Endothelial cell of umbilical vein (primary cell): ENCODE data around the gene PPM1N. TPM values are rescaled to one million over a fixed set of nuclear protein-coding genes. Genes with fewer than 3 reads are reported as not detected.

ENCODE experiments used
- BruUV-seq: library from RNA; stranded (reverse); fragments of 400-500 nt; replicated peaks from 2 replicates; lab custom pipeline; 2021; lab: Mats Ljungman, UMichigan
- CTCF ChIA-PET: fragments of 300-600, 350-600 bp; sonication (Branson Sonifier 250); formaldehyde crosslinking; loops from one replicate; lab custom pipeline; 2021; ENCODE audit warnings: antibody characterized with exemption, inconsistent platforms; lab: Charles Lee
- POLR2A ChIA-PET: fragments of 300-600, 350-600 bp; sonication (Branson Sonifier 250); formaldehyde crosslinking; loops from one replicate; lab custom pipeline; 2021; ENCODE audit warnings: antibody characterized with exemption, inconsistent platforms; lab: Charles Lee
- DNase-seq: peaks from one replicate; pipeline ENCODE4 v3.0.0-alpha.2; 2011; ENCODE audit warnings: low read depth, low spot score
- FAIRE-seq: peaks from 2 replicates; lab custom pipeline; 2011; peaks lifted over from hg19 to GRCh38; lab: Jason Lieb, UNC
- H2AFZ ChIP-seq: 2 replicates; pipeline ENCODE4 v1.6.0; 2012; ENCODE audit warnings: low read depth, low read length, control low read depth, inconsistent platforms
- H3K27ac ChIP-seq: 2 replicates; pipeline ENCODE4 v1.5.1; 2011; ENCODE audit warnings: low read depth, mild to moderate bottlenecking, control low read depth, low read length, moderate library complexity; ENCODE audit not compliant: insufficient read depth
- H3K27me3 ChIP-seq, 2 experiments: 2 replicates each; pipeline versions ENCODE4 v1.6.0 to v1.6.1; 2011; ENCODE audit warnings: low read length in 2 of 2, mixed read lengths in 1 of 2; ENCODE audit not compliant: control insufficient read depth in 2 of 2, insufficient read depth in 2 of 2
- H3K36me3 ChIP-seq, 2 experiments: 2 replicates in 1 of 2; 3 replicates in 1 of 2; pipeline ENCODE4 v1.5.1; 2011; ENCODE audit warnings: low read length in 2 of 2, mild to moderate bottlenecking in 1 of 2, moderate library complexity in 1 of 2; ENCODE audit not compliant: control insufficient read depth in 2 of 2, insufficient read depth in 2 of 2; ENCODE audit errors: extremely low read depth in 1 of 2
- H3K4me1 ChIP-seq: 3 replicates; pipeline ENCODE4 v1.5.1; 2011; ENCODE audit warnings: mild to moderate bottlenecking, low read length; ENCODE audit not compliant: control insufficient read depth, insufficient read depth; ENCODE audit errors: extremely low read depth
- H3K4me2 ChIP-seq: 2 replicates; pipeline ENCODE4 v1.6.1; 2011; ENCODE audit warnings: low read length, control low read depth, mixed read lengths; ENCODE audit not compliant: insufficient read depth
- H3K4me3 ChIP-seq, 3 experiments: fragments of 200-600 bp in 1 of 3; sonication (generic), shearing (Covaris generic) in 1 of 3; replicated peaks in 1 of 3; 2 replicates each; pipeline ENCODE4 v1.5.1; 2011 to 2016; ENCODE audit warnings: control low read depth in 3 of 3, low read length in 3 of 3, mild to moderate bottlenecking in 2 of 3, inconsistent platforms in 1 of 3, low read depth in 1 of 3, moderate library complexity in 1 of 3; ENCODE audit not compliant: insufficient read depth in 1 of 3
- H3K79me2 ChIP-seq: 2 replicates; pipeline ENCODE4 v1.6.0; 2012; ENCODE audit warnings: low read length, inconsistent platforms; ENCODE audit not compliant: control insufficient read depth, insufficient read depth
- H3K9ac ChIP-seq: replicated peaks from 2 replicates; pipeline ENCODE3; 2011; ENCODE audit warnings: low read length, control low read depth; ENCODE audit not compliant: insufficient read depth; ENCODE audit errors: extremely low read depth
- H3K9me1 ChIP-seq: replicated peaks from 3 replicates; pipeline ENCODE4 v1.6.0; 2011; ENCODE audit warnings: mild to moderate bottlenecking, low read length; ENCODE audit not compliant: control insufficient read depth, insufficient read depth; ENCODE audit errors: extremely low read depth
- H3K9me3 ChIP-seq: replicated peaks from 2 replicates; pipeline ENCODE4 v1.5.1; 2012; ENCODE audit warnings: low read length, inconsistent platforms; ENCODE audit not compliant: control insufficient read depth, insufficient read depth
- H4K20me1 ChIP-seq: replicated peaks from 2 replicates; pipeline ENCODE3; 2011; ENCODE audit warnings: mild to moderate bottlenecking, low read length; ENCODE audit not compliant: control insufficient read depth, insufficient read depth; ENCODE audit errors: extremely low read depth
- CTCF ChIP-seq, 2 donors: IDR thresholded peaks; 1 replicate in 1 of 2; 2 replicates in 1 of 2; pipeline ENCODE4 v1.5.1; 2011; ENCODE audit warnings: low read length in 2 of 2, mild to moderate bottlenecking in 2 of 2, moderate library complexity in 2 of 2, control low read depth in 1 of 2, inconsistent platforms in 1 of 2, low read depth in 1 of 2; ENCODE audit not compliant: insufficient read depth in 1 of 2; ENCODE audit errors: extremely low read depth in 1 of 2
- EZH2 ChIP-seq: IDR thresholded peaks from 2 replicates; pipeline ENCODE4 v1.6.1; 2012; ENCODE audit warnings: borderline replicate concordance, low read depth, mild to moderate bottlenecking, moderate library complexity, low read length, inconsistent platforms; ENCODE audit not compliant: severe bottlenecking
- FOS ChIP-seq: IDR thresholded peaks from 2 replicates; pipeline ENCODE4 v1.6.1; 2011; ENCODE audit warnings: mild to moderate bottlenecking, low read length, moderate library complexity, borderline replicate concordance; ENCODE audit not compliant: insufficient read depth
- GATA2 ChIP-seq: IDR thresholded peaks from 2 replicates; pipeline ENCODE4 v1.7.0; 2011; ENCODE audit warnings: low read depth, mild to moderate bottlenecking, moderate library complexity, mixed read lengths, low read length; ENCODE audit not compliant: insufficient read length, insufficient read depth
- JUN ChIP-seq: IDR thresholded peaks from 2 replicates; pipeline ENCODE4 v1.6.1; 2011; ENCODE audit warnings: borderline replicate concordance, low read depth; ENCODE audit not compliant: insufficient read length, insufficient read depth
- MAX ChIP-seq: IDR thresholded peaks from 2 replicates; pipeline ENCODE4 v1.6.1; 2011; ENCODE audit not compliant: insufficient read depth, insufficient read length
- MYC ChIP-seq: IDR thresholded peaks from one replicate; pipeline ENCODE4 v1.6.1; 2011; ENCODE audit warnings: mild to moderate bottlenecking, low read depth, low read length
- POLR2A ChIP-seq: IDR thresholded peaks from 2 replicates; pipeline ENCODE4 v1.6.1; 2012; ENCODE audit warnings: low read depth, mild to moderate bottlenecking, control low read depth, low read length
- POLR2AphosphoS5 ChIP-seq: IDR thresholded peaks from 2 replicates; pipeline ENCODE4 v1.6.1; 2012; ENCODE audit warnings: low read depth, mild to moderate bottlenecking, control low read depth, low read length, moderate library complexity; ENCODE audit not compliant: insufficient read depth
- dilution Hi-C: fragments of 300-500 bp; cut with MboI; formaldehyde crosslinking; loops from one replicate; pipeline ENCODE4 v1.15.0; 2019; ENCODE audit warnings: low sequenced_read_pairs; ENCODE audit not compliant: extremely low pct_ligation_motif_present
- intact Hi-C: fragments of 100-400 bp; cut with micrococcal nuclease; formaldehyde crosslinking; loops from one replicate; pipeline ENCODE4 v1.10.0; 2022
- polyA plus RNA-seq, 4 experiments: library from polyadenylated mRNA; depleted of rRNA in 3 of 4; stranded (reverse) in 3 of 4; unstranded in 1 of 4; fragments of >200 nt; gene quantifications; 2 replicates each; pipeline versions ENCODE4 v1.2.1 to v1.2.3, GENCODE V29; 2011 to 2012; ENCODE audit warnings: missing spikeins in 1 of 4
- total RNA-seq: library from RNA; stranded (reverse); gene quantifications from 2 replicates; pipeline ENCODE4 v1.2.3, GENCODE V29; 2021

Gene PPM1N
- total and polyA plus RNA-seq, 2 donors (not counting 3 experiments of a cell fraction or from before 2014, with no cell fraction given) = 0.40 to 0.48 TPM

GRCh38 chr19:45518469-45518826, 20.2 kb downstream of the PPM1N start:
- no peaks in the 10 kb centered on the region for H4K20me1 ChIP-seq
- CTCF ChIA-PET = interaction anchor here (0.9 to 1.3 kb wide), 2 partner anchors 40 to 79 kb away, joined by 3 to 4 read pairs; no protein-coding TSS in a partner anchor

GRCh38 chr19:45522010-45522941, 24.0 kb downstream of the PPM1N start:
- no peak for DNase-seq
- no peaks in the 10 kb centered on the region for H4K20me1 ChIP-seq
- CTCF ChIA-PET = interaction anchor here (1.0 to 1.5 kb wide), 4 partner anchors 12 to 120 kb away, joined by 3 to 12 read pairs (median 4); no protein-coding TSS in a partner anchor

More at GRCh38 chr19:45518469-45518826, 20.2 kb downstream of the PPM1N start:
- TF ChIP-seq MYC (no peak), POLR2A (no peak)
- no peaks in the 10 kb centered on the region for H3K27me3 ChIP-seq
- no TSS peak for BruUV-seq
- no peak for FAIRE-seq
- H3K9me3 ChIP-seq = no peaks in the 10 kb centered on the region
- intact Hi-C loops = no loop called here
- DNase-seq = no peak
- H3K4me3 ChIP-seq = no peak overlapping the region
- dilution Hi-C loops = no loop called here
- H3K4me1 ChIP-seq = peaks cover 18% of the 10 kb centered on the region
- H3K79me2 ChIP-seq = peaks cover 40% of the 10 kb centered on the region
- peaks cover 12 to 18% of the 10 kb centered on the region in 2 experiments for H3K36me3 ChIP-seq
- H3K27ac ChIP-seq = no peak overlapping the region
- POLR2A ChIA-PET = no interaction called here
- no peak overlapping the region for H3K9ac ChIP-seq
- no peaks in the 10 kb centered on the region for H3K9me1 ChIP-seq
- no peak overlapping the region for H2AFZ ChIP-seq
- H3K4me2 ChIP-seq = no peak overlapping the region

More at GRCh38 chr19:45522010-45522941, 24.0 kb downstream of the PPM1N start:
- FAIRE-seq = no peak
- no TSS peak for BruUV-seq
- Histone ChIP-seq H3K9ac (no peak overlapping the region), H3K79me2 (peaks cover 7% of the 10 kb centered on the region), H3K9me1 (no peaks in the 10 kb centered on the region), H3K4me3 (no peak overlapping the region), H3K27me3 (no peaks in the 10 kb centered on the region), H3K4me2 (no peak overlapping the region), H3K36me3 (peaks cover 17 to 38% of the 10 kb centered on the region in 2 experiments), H3K4me1 (no peaks in the 10 kb centered on the region), H2AFZ (no peak overlapping the region), H3K9me3 (no peaks in the 10 kb centered on the region), H3K27ac (no peak overlapping the region)
- no peak for TF ChIP-seq MAX
- no peak for TF ChIP-seq JUN
- TF ChIP-seq POLR2AphosphoS5 = no peak
- no peak for TF ChIP-seq FOS
- no peak for TF ChIP-seq MYC
- no peak for TF ChIP-seq POLR2A
- TF ChIP-seq EZH2 = no peak
- TF ChIP-seq CTCF (IDR thresholded peaks at IDR 0.05; ENCODE audit: extremely low read depth in 1 of 2, insufficient read depth in 1 of 2, low read depth in 1 of 2, low read length in 2 of 2) = no peak
- no peak for TF ChIP-seq GATA2
- POLR2A ChIA-PET = no interaction called here
- intact Hi-C loops = loop anchor here (2.0 kb wide), 2 partner anchors 13 to 171 kb away; partner anchors contain the start of gene QPCTL
- dilution Hi-C loops = no loop called here
